ENCODE measurements around the gene ASB2.

- TF ChIP-seq CTCF (IDR thresholded peaks at IDR 0.05) (no peak), POLR2AphosphoS5 (IDR thresholded peaks at IDR 0.05) (no peak), POLR2A (IDR thresholded peaks at IDR 0.05) (no peak), EP300 (IDR thresholded peaks at IDR 0.05) (no peak)
These were observed 19.8 kb upstream of the ASB2 start for GRCh38 chr14:93996130-93996695.

Data from suprapubic skin (tissue), 4 donors.